NCI-H446 (cell line): ENCODE results near the gene STX11.
A peak's percentile ranks its signal among the peaks of the same experiment; 100 is the strongest.

ENCODE experiments used
- DNase-seq, 2 experiments: peaks; one replicate each; lab custom pipeline; 2025; lab: John Stamatoyannopoulos, UW

Gene STX11

GRCh38 chr6:144143106-144143505, 7.2 kb upstream of the STX11 start:
- no peak for DNase-seq

GRCh38 chr6:144143878-144144277, 6.4 kb upstream of the STX11 start:
- DNase-seq: no peak

GRCh38 chr6:144144996-144145395, 5.3 kb upstream of the STX11 start:
- no peak for DNase-seq

GRCh38 chr6:144145541-144145940, 4.8 kb upstream of the STX11 start:
- DNase-seq: no peak

- no peak for DNase-seq
These were observed 1.4 kb upstream of the STX11 start for GRCh38 chr6:144148886-144149285.

- no peak for DNase-seq
These were observed 791 bp upstream of the STX11 start for GRCh38 chr6:144149558-144149893.

- DNase-seq: no peak
These were observed 667 bp downstream of the STX11 start for GRCh38 chr6:144150710-144151657.

- DNase-seq: no peak
These were observed 2.1 kb downstream of the STX11 start for GRCh38 chr6:144152334-144152900.

GRCh38 chr6:144153260-144153659, 2.9 kb downstream of the STX11 start:
- DNase-seq: no peak

GRCh38 chr6:144153971-144154370, 3.7 kb downstream of the STX11 start:
- no peak for DNase-seq

- DNase-seq: no peak
These were observed 5.2 kb downstream of the STX11 start for GRCh38 chr6:144155529-144155928.

GRCh38 chr6:144156338-144156737, 6.0 kb downstream of the STX11 start:
- DNase-seq: no peak

GRCh38 chr6:144156991-144157390, 6.7 kb downstream of the STX11 start:
- DNase-seq: no peak

GRCh38 chr6:144158133-144158532, 7.8 kb downstream of the STX11 start:
- DNase-seq: peak in 1 of 2 experiments; percentile 2

- DNase-seq: no peak
These were observed 8.9 kb downstream of the STX11 start for GRCh38 chr6:144159223-144159622.

GRCh38 chr6:144159742-144160141, 9.4 kb downstream of the STX11 start:
- DNase-seq: no peak

GRCh38 chr6:144160431-144161005, 10.2 kb downstream of the STX11 start:
- DNase-seq: no peak

- no peak for DNase-seq
These were observed 11.7 kb downstream of the STX11 start for GRCh38 chr6:144161975-144162374.

GRCh38 chr6:144162977-144163376, 12.7 kb downstream of the STX11 start:
- no peak for DNase-seq

GRCh38 chr6:144165784-144166183, 15.5 kb downstream of the STX11 start:
- no peak for DNase-seq

- no peak for DNase-seq
These were observed 19.7 kb downstream of the STX11 start for GRCh38 chr6:144170044-144170443.

- DNase-seq: no peak
These were observed 21.1 kb downstream of the STX11 start for GRCh38 chr6:144171406-144171805.

- DNase-seq: no peak
These were observed 23.7 kb downstream of the STX11 start for GRCh38 chr6:144174006-144174405.
